ENCODE measurements around the gene RABGAP1L. TPM values are rescaled to one million over a fixed set of nuclear protein-coding genes. Genes with fewer than 3 reads are reported as not detected.

Gene RABGAP1L
- total RNA-seq, 2 experiments from 2014 or later: 59.8 to 67.6 TPM

DNA sequence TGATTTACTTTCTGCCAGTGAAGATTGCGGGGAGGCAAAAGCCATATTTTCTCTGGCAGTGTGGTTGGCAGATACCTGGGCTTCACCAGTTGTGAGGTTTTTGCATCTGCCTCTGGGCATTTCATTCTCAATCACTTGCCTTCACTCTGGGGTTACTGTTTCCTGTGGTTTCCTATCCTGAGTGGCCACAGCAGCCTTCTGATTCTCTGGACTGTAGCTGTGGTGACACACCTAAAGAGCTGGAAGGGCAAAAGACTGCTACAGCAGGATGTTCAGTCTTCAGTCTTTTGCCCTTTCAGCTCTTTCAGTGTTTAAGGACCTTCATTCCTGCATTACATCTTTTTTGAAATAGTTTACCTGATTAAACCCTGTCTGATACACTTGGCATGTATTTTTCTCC, 237.9 kb downstream of the RABGAP1L start:
- Mint-ChIP-seq H3K27me3 (no peaks in the 10 kb centered on the region), H3K27ac (no peak overlapping the region), H3K9me3 (peaks cover 2% of the 10 kb centered on the region), H3K4me1 (ENCODE audit: low read depth) (no peaks in the 10 kb centered on the region), H3K4me3 (no peak overlapping the region), H3K36me3 (ENCODE audit: low read depth) (peaks cover 82% of the 10 kb centered on the region)
- TF ChIP-seq, protein P1, sequence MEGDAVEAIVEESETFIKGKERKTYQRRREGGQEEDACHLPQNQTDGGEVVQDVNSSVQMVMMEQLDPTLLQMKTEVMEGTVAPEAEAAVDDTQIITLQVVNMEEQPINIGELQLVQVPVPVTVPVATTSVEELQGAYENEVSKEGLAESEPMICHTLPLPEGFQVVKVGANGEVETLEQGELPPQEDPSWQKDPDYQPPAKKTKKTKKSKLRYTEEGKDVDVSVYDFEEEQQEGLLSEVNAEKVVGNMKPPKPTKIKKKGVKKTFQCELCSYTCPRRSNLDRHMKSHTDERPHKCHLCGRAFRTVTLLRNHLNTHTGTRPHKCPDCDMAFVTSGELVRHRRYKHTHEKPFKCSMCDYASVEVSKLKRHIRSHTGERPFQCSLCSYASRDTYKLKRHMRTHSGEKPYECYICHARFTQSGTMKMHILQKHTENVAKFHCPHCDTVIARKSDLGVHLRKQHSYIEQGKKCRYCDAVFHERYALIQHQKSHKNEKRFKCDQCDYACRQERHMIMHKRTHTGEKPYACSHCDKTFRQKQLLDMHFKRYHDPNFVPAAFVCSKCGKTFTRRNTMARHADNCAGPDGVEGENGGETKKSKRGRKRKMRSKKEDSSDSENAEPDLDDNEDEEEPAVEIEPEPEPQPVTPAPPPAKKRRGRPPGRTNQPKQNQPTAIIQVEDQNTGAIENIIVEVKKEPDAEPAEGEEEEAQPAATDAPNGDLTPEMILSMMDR (IDR thresholded peaks at IDR 0.05): no peak
- intact Hi-C loops (cut with DNase I, micrococcal nuclease): no loop called here
- no peak for DNase-seq
- POLR2A ChIA-PET: no interaction called here
- H3K27ac ChIP-seq (ENCODE audit: low read depth in 1 of 2, low read length in 2 of 2): no peak overlapping the region
- CTCF ChIA-PET: no interaction called here
- H3K4me1 ChIP-seq (ENCODE audit: insufficient read depth, low read length): no peaks in the 10 kb centered on the region
- H3K4me3 ChIP-seq (ENCODE audit: low read length): no peak overlapping the region
- ATAC-seq (ENCODE audit: poor library complexity): no peak
- H3K9me3 ChIP-seq (ENCODE audit: control insufficient read depth in 1 of 2, insufficient read depth in 1 of 2, low read length in 2 of 2): no peaks in the 10 kb centered on the region
- no peaks in the 10 kb centered on the region for H3K27me3 ChIP-seq (ENCODE audit: control insufficient read depth in 1 of 2, insufficient read depth in 2 of 2, low read length in 2 of 2)
- peaks cover 30% of the 10 kb centered on the region for H3K36me3 ChIP-seq (ENCODE audit: insufficient read depth, low read length)

DNA sequence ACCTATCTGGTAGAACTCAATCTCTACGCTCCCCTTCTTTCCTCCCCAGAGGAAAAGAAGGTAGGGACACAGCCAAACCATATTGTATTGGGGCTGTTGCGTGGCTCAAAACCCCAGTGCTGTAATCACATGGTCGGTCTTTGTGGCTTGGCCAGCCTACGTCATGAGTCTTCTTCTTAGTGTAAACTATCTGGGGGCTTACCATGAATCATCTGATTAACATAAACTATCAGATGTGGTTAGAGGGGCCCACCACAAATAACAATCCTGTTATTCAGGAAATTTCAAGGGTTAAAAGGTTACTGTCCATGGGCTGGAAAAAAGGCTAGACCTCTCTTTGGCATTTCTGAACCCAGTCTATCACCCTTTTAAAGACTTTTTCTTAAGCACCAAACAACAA, 238.9 kb downstream of the RABGAP1L start:
- no peaks in the 10 kb centered on the region for H3K9me3 Mint-ChIP-seq
- intact Hi-C loops (cut with DNase I, micrococcal nuclease): no loop called here
- Histone ChIP-seq H3K4me3 (ENCODE audit: low read length) (no peak overlapping the region), H3K27me3 (ENCODE audit: control insufficient read depth in 1 of 2, insufficient read depth in 2 of 2, low read length in 2 of 2) (no peaks in the 10 kb centered on the region), H3K36me3 (ENCODE audit: insufficient read depth, low read length) (peaks cover 27% of the 10 kb centered on the region), H3K4me1 (ENCODE audit: insufficient read depth, low read length) (no peaks in the 10 kb centered on the region), H3K9me3 (ENCODE audit: control insufficient read depth in 1 of 2, insufficient read depth in 1 of 2, low read length in 2 of 2) (no peaks in the 10 kb centered on the region), H3K27ac (ENCODE audit: low read depth in 1 of 2, low read length in 2 of 2) (no peak overlapping the region)
- H3K27ac Mint-ChIP-seq: no peak overlapping the region
- no peak overlapping the region for H3K4me3 Mint-ChIP-seq
- POLR2A ChIA-PET: no interaction called here
- CTCF ChIA-PET: no interaction called here
- H3K27me3 Mint-ChIP-seq: no peaks in the 10 kb centered on the region
- H3K4me1 Mint-ChIP-seq (ENCODE audit: low read depth): no peaks in the 10 kb centered on the region
- ATAC-seq (ENCODE audit: poor library complexity) (no peak), DNase-seq (no peak)
- H3K36me3 Mint-ChIP-seq (ENCODE audit: low read depth): peaks cover 85% of the 10 kb centered on the region
- TF ChIP-seq, protein P1 (IDR thresholded peaks at IDR 0.05): no peak

DNA sequence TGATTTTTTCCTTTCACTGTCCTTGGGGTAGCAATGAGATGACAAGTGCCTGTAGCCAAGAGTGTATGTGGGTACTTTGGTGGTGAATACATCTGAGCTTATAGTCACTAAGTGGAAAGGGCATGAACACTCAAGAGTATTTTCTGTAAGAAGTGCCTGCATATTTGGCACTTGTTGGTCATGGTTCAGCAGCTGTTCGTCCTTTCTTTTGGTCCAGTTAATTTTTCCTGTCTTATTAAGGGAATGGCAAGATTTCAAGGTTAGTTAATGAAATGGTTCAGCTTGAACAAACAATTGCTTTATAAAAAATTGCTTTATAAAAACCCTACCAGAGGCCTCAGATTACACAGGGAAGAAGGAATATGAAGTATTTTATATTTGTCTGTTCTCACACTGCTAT, 239.9 kb downstream of the RABGAP1L start:
- no peaks in the 10 kb centered on the region for H3K4me1 Mint-ChIP-seq (ENCODE audit: low read depth)
- H3K36me3 ChIP-seq (ENCODE audit: insufficient read depth, low read length): peaks cover 20% of the 10 kb centered on the region
- no peak for ATAC-seq (ENCODE audit: poor library complexity)
- H3K4me1 ChIP-seq (ENCODE audit: insufficient read depth, low read length): no peaks in the 10 kb centered on the region
- ChIA-PET CTCF (no interaction called here), POLR2A (no interaction called here)
- peaks cover 77% of the 10 kb centered on the region for H3K36me3 Mint-ChIP-seq (ENCODE audit: low read depth)
- no peak overlapping the region for H3K27ac Mint-ChIP-seq
- intact Hi-C loops (cut with DNase I, micrococcal nuclease): no loop called here
- H3K4me3 ChIP-seq (ENCODE audit: low read length): no peak overlapping the region
- no peaks in the 10 kb centered on the region for H3K27me3 ChIP-seq (ENCODE audit: control insufficient read depth in 1 of 2, insufficient read depth in 2 of 2, low read length in 2 of 2)
- no peaks in the 10 kb centered on the region for H3K9me3 ChIP-seq (ENCODE audit: control insufficient read depth in 1 of 2, insufficient read depth in 1 of 2, low read length in 2 of 2)
- DNase-seq: no peak
- no peaks in the 10 kb centered on the region for H3K27me3 Mint-ChIP-seq
- no peaks in the 10 kb centered on the region for H3K9me3 Mint-ChIP-seq
- TF ChIP-seq, protein P1 (IDR thresholded peaks at IDR 0.05): no peak
- no peak overlapping the region for H3K27ac ChIP-seq (ENCODE audit: low read depth in 1 of 2, low read length in 2 of 2)
- no peak overlapping the region for H3K4me3 Mint-ChIP-seq

Measured in CD4-positive, alpha-beta T cell (primary cell).